Naive thymus-derived CD8-positive, alpha-beta T cell (primary cell): ENCODE data around the gene ZDHHC6. TPM values are rescaled to one million over a fixed set of nuclear protein-coding genes. Genes with fewer than 3 reads are reported as not detected.
"Not testable (repeated sequence)": the region's sequence is repeated elsewhere in the genome, so short reads cannot be mapped to it uniquely, and the experiment has no call there.

Experiments
- ATAC-seq, 2 donors: fragments of 150-1000 bp; cut with Tn5 transposase in 1 of 2; sonication (Bioruptor Pico), chemical (Tn5 transposase) in 1 of 2; 1 replicate in 1 of 2; 2 replicates in 1 of 2; pipeline ENCODE4 v1.10.0; 2021; ENCODE audit warnings: mild to moderate bottlenecking in 2 of 2, moderate library complexity in 2 of 2
- POLR2A ChIA-PET: fragments of 350-600 bp; sonication (Branson Sonifier 250); formaldehyde crosslinking; loops from one replicate; lab custom pipeline; 2021; ENCODE audit warnings: antibody characterized with exemption; lab: Charles Lee
- DNase-seq, 10 donors: peaks; one replicate each; pipeline versions ENCODE4 v3.0.0 to v3.0.0-alpha.2; 2020 to 2022
- H3K27ac Mint-ChIP-seq, 10 donors: one replicate each; pipeline ENCODE4 v1.8.0; 2020 to 2022; ENCODE audit warnings: mild to moderate bottlenecking in 10 of 10, mixed read lengths in 10 of 10, moderate library complexity in 4 of 10, inconsistent platforms in 1 of 10
- H3K27me3 Mint-ChIP-seq, 5 donors: one replicate each; pipeline ENCODE4 v1.8.0; 2021 to 2022; ENCODE audit warnings: mixed read lengths in 5 of 5
- H3K36me3 Mint-ChIP-seq, 3 donors: one replicate each; pipeline ENCODE4 v1.8.0; 2020 to 2022; ENCODE audit warnings: mixed read lengths in 3 of 3, mild to moderate bottlenecking in 2 of 3, inconsistent platforms in 1 of 3
- H3K4me1 Mint-ChIP-seq, 4 donors: one replicate each; pipeline ENCODE4 v1.8.0; 2021 to 2022; ENCODE audit warnings: mixed read lengths in 4 of 4
- H3K4me3 Mint-ChIP-seq, 10 donors: one replicate each; pipeline ENCODE4 v1.8.0; 2020 to 2022; ENCODE audit warnings: mild to moderate bottlenecking in 10 of 10, mixed read lengths in 10 of 10, moderate library complexity in 6 of 10, inconsistent platforms in 1 of 10
- H3K9me3 Mint-ChIP-seq, 9 donors: one replicate each; pipeline ENCODE4 v1.8.0; 2020 to 2022; ENCODE audit warnings: mixed read lengths in 9 of 9, mild to moderate bottlenecking in 3 of 9, inconsistent platforms in 1 of 9, moderate library complexity in 1 of 9
- polyA plus RNA-seq, 3 donors: library from polyadenylated mRNA; unstranded; fragments of 300-500 nt; fragmentation: Illumina TruSeq; gene quantifications; one replicate each; pipeline ENCODE4 v1.2.3, GENCODE V29; 2021
- total RNA-seq, 8 experiments: library from RNA in 2 of 8; stranded (reverse) in 2 of 8; gene quantifications; one replicate each; pipeline ENCODE4 v1.2.3 and lab custom pipeline; 2021 to 2026

The ZDHHC6 gene
- total and polyA plus RNA-seq, 5 experiments from 2014 or later, result 27.5 to 62.0 (median 34.8) TPM

DNA sequence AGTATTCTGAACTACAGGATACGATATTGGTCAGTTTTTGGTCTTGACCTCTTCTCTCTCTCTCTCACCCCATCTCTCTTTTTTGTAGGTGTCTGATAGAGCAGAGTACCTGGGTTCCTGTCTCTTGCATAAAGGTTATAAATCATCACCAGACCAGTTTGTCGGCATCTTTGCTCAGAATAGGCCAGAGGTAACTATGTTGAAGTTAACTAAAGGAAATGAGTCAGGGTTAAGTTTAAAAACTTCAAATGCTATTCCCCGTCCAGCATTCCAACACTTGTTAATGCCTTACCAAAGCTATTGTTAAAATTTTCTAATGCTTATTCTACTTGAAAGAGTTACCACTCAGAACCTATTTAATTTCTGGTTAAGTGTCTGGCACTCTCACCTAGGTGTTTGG lies 42.1 kb downstream of the ZDHHC6 start:
- no peaks in the 10 kb centered on the region for H3K27me3 Mint-ChIP-seq
- H3K27ac Mint-ChIP-seq, result no peak overlapping the region
- peaks cover 0 to 2% (median 0%) of the 10 kb centered on the region in 4 donors for H3K4me1 Mint-ChIP-seq
- DNase-seq (no peak), ATAC-seq (no peak)
- POLR2A ChIA-PET, result no interaction called here
- H3K9me3 Mint-ChIP-seq, result no peaks in the 10 kb centered on the region
- no peak overlapping the region for H3K4me3 Mint-ChIP-seq
- H3K36me3 Mint-ChIP-seq, result peaks cover 18 to 90% (median 48%) of the 10 kb centered on the region in 3 donors

DNA sequence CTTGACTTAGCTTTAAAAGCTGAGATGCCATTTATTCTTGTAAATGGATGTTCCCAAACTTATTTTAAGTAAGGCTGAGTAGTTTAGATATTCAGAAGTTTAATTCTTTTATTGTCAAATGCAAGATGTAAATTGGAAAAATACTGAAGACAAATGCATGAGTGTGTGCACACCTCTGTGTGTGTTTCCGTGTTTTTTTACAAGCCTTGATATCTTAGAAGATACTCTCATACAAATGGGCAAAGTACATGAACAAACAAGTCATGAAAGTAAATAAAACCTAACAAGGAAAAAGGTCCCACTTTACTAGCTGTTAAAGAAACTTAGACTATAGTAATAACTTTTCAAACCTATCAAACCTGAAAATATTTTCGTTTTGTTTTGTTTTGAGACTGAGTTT lies 43.8 kb downstream of the ZDHHC6 start:
- DNase-seq (no peak), ATAC-seq (no peak)
- Mint-ChIP-seq H3K27ac (peak overlapping the region in 2 of 10 donors; percentile 6 to 26), H3K36me3 (peaks cover 16 to 90% (median 47%) of the 10 kb centered on the region in 3 donors), H3K9me3 (no peaks in the 10 kb centered on the region), H3K4me3 (no peak overlapping the region), H3K27me3 (no peaks in the 10 kb centered on the region), H3K4me1 (peaks cover 0 to 2% (median 0%) of the 10 kb centered on the region in 4 donors)
- POLR2A ChIA-PET, result no interaction called here

DNA sequence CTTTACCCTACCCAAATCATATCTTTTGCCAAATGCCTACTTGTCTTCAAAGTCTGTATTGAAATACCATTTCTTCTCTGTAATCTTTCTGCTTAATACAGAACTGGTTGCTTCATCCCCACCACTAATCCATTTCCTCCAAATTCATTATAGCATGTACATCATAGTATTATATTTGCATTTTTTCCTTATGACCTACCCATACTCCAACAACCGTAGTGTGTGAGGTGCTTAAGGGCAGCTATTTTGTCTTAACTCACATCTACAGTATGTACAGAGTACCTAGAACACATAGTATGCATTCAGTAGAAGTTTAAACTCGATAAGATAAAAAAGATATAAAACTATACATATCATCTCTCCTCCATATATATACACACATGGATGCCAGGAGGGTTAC lies 49.1 kb downstream of the ZDHHC6 start:
- H3K27me3 Mint-ChIP-seq, result no peaks in the 10 kb centered on the region
- H3K36me3 Mint-ChIP-seq, result peaks cover 6 to 45% (median 14%) of the 10 kb centered on the region in 3 donors
- ATAC-seq, result no peak
- no peak overlapping the region for H3K4me3 Mint-ChIP-seq
- POLR2A ChIA-PET, result no interaction called here
- DNase-seq, result no peak
- peaks cover 0 to 12% (median 9%) of the 10 kb centered on the region in 4 donors for H3K4me1 Mint-ChIP-seq
- no peak overlapping the region for H3K27ac Mint-ChIP-seq
- no peaks in the 10 kb centered on the region for H3K9me3 Mint-ChIP-seq

DNA sequence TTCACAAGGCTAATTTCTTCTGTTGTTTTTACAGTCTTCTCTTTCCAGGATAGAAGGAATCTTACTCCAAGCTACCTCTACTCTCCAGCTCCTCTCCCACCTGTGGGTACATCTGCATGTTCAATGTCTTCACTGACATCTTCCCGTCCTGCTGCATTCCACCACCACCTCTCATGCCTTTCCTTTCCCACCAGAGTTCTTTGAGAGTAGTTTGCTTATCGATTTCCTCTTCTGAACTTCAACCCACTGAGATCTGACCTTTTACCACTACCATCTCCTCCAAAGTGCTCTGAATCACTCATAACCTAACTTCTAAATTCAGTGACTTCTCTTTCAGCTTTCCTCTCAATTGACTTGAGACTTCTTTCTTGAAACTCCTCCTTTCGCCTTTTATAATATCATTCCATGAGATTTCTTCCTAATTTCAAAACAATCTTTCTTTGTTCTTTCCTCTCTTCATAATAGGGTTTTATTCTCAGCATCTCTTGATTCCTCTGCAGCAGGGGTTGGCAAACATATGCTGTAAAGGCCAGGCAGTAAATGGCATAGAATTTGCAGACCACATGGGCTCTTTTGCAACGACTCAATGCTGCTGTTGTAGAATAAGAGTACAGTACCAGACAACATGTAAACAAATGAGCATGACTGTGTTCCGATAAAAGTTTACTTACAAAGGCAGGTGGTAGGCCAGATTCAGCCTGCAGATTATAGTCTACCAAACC lies 50.7 kb downstream of the ZDHHC6 start:
- H3K27me3 Mint-ChIP-seq, result no peaks in the 10 kb centered on the region
- POLR2A ChIA-PET, result no interaction called here
- H3K27ac Mint-ChIP-seq, result no peak overlapping the region
- H3K4me3 Mint-ChIP-seq, result no peak overlapping the region
- ATAC-seq (no peak), DNase-seq (no peak)
- H3K9me3 Mint-ChIP-seq, result no peaks in the 10 kb centered on the region
- peaks cover 0 to 18% (median 12%) of the 10 kb centered on the region in 4 donors for H3K4me1 Mint-ChIP-seq
- H3K36me3 Mint-ChIP-seq, result peaks cover 4 to 30% (median 13%) of the 10 kb centered on the region in 3 donors

DNA sequence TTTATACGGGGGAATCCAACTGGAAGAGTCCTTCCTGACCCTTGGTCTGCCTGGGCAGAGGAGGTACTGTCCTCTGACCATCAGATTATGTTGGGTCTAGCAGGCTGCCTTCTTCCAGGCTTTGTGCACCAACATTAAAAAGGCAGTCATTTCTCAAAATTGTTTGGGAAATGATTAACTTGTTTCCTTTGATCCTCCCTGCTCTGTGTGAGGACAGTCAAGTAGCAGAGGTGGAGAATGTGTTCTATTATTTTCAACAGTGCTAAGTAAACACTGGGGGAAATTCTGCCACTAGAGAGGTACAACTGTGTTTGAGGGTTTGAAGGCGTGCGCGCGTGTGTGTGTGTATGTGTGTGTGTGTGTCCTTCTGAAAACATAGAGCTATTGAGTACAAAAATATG lies 52.2 kb downstream of the ZDHHC6 start:
- no peak for DNase-seq
- H3K4me1 Mint-ChIP-seq, result peaks cover 10 to 29% (median 18%) of the 10 kb centered on the region in 4 donors
- no peak for ATAC-seq
- no peaks in the 10 kb centered on the region for H3K27me3 Mint-ChIP-seq
- H3K36me3 Mint-ChIP-seq, result peaks cover under 1 to 18% (median 7%) of the 10 kb centered on the region in 3 donors
- POLR2A ChIA-PET, result interaction anchor here (1.0 kb wide), 1 partner anchor 52 kb away, joined by 4 read pairs; the partner anchor contains the start of genes VTI1A and ZDHHC6
- H3K27ac Mint-ChIP-seq, result peak overlapping the region in 3 of 10 donors; percentile 21 to 48 (median 45)
- no peak overlapping the region for H3K4me3 Mint-ChIP-seq
- H3K9me3 Mint-ChIP-seq, result no peaks in the 10 kb centered on the region

DNA sequence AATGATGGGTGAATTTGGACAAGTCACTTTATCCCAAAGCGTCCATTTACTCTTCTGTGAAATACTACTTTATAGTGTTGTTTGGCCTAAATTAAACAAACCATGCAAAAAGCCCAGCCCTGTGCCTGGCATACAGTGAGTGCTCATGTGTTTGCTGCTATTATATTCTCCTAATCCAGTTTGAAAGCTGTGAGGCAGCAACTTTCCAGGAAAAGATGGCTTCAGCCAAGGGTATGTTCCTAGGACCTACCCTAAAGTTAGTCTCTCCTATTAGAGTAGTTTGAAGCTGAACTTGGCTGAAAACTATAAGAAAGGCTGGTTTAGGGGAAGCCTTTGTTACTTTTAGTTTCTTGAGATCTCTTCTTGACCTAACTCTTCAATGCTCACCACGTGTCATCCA lies 52.9 kb downstream of the ZDHHC6 start:
- peaks cover 15 to 35% (median 25%) of the 10 kb centered on the region in 4 donors for H3K4me1 Mint-ChIP-seq
- ATAC-seq (no peak), DNase-seq (no peak)
- peak overlapping the region in 4 of 10 donors; percentile 16 to 48 (median 33) for H3K27ac Mint-ChIP-seq
- no peak overlapping the region for H3K4me3 Mint-ChIP-seq
- H3K36me3 Mint-ChIP-seq, result peaks cover 0 to 15% (median 6%) of the 10 kb centered on the region in 3 donors
- no peaks in the 10 kb centered on the region for H3K27me3 Mint-ChIP-seq
- POLR2A ChIA-PET, result interaction anchor here (1.0 kb wide), 1 partner anchor 53 kb away, joined by 4 read pairs; the partner anchor contains the start of genes VTI1A and ZDHHC6
- no peaks in the 10 kb centered on the region for H3K9me3 Mint-ChIP-seq

DNA sequence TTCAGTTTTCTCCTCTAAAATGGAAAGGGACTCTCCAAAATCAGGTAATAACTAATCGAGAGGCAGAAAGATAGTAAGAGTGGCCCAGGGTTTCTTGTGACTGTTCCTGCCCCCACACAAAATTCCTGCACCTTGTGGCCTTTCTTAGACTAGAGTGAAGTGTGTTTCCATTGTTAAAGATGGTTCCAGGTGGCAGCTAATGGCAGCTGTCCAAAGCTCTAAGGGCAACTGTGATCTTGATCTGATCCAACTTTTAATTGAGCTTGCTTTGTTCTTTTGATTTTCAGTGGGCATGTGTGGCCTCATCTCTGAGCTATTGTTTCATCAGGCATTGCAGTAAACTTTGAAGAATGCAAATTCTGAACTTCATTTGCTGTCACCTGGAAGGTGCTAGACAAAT lies 53.4 kb downstream of the ZDHHC6 start:
- DNase-seq, result no peak
- POLR2A ChIA-PET, result no interaction called here
- Mint-ChIP-seq H3K4me1 (peaks cover 20 to 40% (median 30%) of the 10 kb centered on the region in 4 donors), H3K27ac (peak overlapping the region in 2 of 10 donors; percentile 11 to 47), H3K9me3 (no peaks in the 10 kb centered on the region), H3K36me3 (peaks cover 0 to 13% (median 1%) of the 10 kb centered on the region in 3 donors), H3K27me3 (no peaks in the 10 kb centered on the region), H3K4me3 (no peak overlapping the region)
- no peak for ATAC-seq

DNA sequence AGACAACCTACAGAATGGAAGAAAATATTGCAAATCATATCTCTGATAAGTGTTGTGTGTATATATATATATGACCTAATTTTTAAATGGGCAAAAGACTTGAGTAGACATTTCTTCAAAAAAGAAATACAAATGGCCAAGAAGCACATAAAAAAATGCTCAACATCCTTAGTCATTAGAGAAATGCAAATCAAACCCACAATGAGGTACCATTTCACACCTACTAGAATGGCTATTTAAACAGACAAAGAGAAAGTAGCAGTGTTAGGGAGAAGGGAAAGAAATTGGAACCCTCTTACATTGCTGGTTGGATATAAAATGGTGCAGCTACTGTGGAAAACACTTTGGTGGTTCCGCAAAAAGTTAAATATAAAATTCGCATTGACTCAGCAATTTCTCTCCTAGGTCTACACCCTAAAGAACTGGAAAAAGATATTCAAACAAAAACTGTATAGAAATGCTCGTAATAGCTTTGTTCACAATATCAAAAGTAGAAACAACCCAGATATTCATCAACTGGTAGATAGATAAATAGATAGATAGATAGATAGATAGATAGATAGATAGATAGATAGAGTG lies 56.5 kb downstream of the ZDHHC6 start:
- Mint-ChIP-seq H3K4me1 (peaks cover 25 to 63% (median 54%) of the 10 kb centered on the region in 4 donors), H3K27me3 (no peaks in the 10 kb centered on the region), H3K4me3 (no peak overlapping the region), H3K27ac (peak overlapping the region in 4 of 10 donors; percentile 4 to 74 (median 36)), H3K36me3 (peaks cover 0 to 12% (median 0%) of the 10 kb centered on the region in 3 donors), H3K9me3 (no peaks in the 10 kb centered on the region)
- no peak for DNase-seq
- POLR2A ChIA-PET, result no interaction called here
- ATAC-seq, result no peak

DNA sequence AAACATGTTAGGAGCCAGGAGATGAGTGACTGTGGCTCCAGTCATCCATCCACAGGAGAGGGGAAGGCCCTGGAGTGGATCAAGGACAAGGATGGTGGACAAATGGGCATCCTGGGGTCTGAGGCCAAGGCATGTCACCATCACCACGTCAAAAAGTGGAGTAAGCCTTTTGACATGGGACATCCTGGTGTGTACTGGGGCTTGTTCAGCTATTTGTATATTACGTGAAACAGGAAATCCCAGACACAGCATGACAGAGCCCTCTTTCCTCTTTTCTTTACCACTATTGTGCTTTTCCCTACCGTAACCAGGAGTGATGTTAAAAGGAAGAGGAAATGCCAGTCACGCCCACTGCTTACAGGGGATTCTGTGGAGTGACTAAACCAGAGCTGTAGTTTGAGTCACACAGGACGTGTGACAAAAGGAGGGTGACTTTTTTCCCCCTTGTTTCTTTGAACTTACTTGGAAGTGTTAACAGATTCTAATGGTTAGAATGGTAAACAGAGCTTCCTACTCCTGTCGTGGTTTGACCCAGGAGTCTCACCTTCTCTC lies 57.4 kb downstream of the ZDHHC6 start:
- ATAC-seq, result peak; percentile 23 to 74

DNA sequence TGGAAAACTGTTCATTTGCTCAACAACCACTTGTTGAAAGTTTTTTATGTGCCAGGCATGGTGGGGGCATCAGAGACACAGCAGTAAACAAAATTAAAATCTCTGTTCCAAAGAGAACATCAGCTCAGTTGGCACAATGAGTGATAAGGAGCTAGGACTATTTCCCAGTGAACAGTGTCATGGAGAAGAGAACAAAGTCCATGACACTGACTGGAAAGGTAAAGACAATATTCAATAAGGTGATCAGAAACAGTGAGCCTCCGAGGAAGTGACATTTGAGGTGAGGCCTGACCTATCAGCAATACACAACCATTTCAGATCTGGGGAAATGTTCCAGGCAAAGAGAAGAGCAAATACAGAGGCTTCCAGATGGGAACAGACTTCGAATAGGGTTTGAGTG lies 58.2 kb downstream of the ZDHHC6 start:
- ATAC-seq (no peak), DNase-seq (no peak)
- H3K27ac Mint-ChIP-seq, result peak overlapping the region in 9 of 10 donors; percentile 0 to 87 (median 75)
- peaks cover 0 to 14% (median 0%) of the 10 kb centered on the region in 3 donors for H3K36me3 Mint-ChIP-seq
- no peaks in the 10 kb centered on the region for H3K9me3 Mint-ChIP-seq
- POLR2A ChIA-PET, result interaction anchor here (5.7 kb wide), 1 partner anchor 13 kb away, joined by 37 read pairs; the partner anchor contains the start of gene ACSL5
- peaks cover 32 to 72% (median 66%) of the 10 kb centered on the region in 4 donors for H3K4me1 Mint-ChIP-seq
- no peaks in the 10 kb centered on the region for H3K27me3 Mint-ChIP-seq
- no peak overlapping the region for H3K4me3 Mint-ChIP-seq

More for the DNA sequence above, 57.4 kb downstream of the ZDHHC6 start:
- Mint-ChIP-seq H3K36me3 (peaks cover 0 to 12% (median 0%) of the 10 kb centered on the region in 3 donors), H3K4me3 (peak overlapping the region in 8 of 10 donors; percentile 29 to 53 (median 46)), H3K27ac (peak overlapping the region; percentile 16 to 87 (median 74)), H3K9me3 (no peaks in the 10 kb centered on the region), H3K27me3 (no peaks in the 10 kb centered on the region), H3K4me1 (peaks cover 30 to 72% (median 62%) of the 10 kb centered on the region in 4 donors)
- POLR2A ChIA-PET, result interaction anchor here (0.6 to 5.7 kb wide), 2 partner anchors 14 to 40 kb away, joined by 4 to 37 read pairs; partner anchors contain the start of gene ACSL5
- DNase-seq, result peak in 6 of 10 donors; percentile 10 to 48 (median 38)

DNA sequence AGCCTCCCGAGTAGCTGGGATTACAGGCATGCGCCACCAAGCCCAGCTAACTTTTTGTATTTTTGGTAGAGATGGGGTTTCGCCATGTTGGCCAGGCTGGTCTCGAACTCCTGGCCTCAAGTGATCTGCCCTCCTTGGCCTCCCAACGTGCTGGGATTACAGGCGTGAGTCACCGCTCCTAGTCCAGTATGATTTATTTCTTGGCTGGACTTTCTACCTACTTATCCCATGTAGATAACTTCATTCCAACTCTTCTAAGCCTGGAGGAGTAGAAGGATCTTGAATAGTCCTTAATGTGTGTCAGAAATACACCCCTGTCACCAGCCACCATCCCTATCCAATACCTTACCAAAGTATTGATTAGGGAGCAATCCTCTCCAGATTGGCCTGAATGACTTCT lies 58.7 kb downstream of the ZDHHC6 start:
- DNase-seq, ATAC-seq, H3K4me3 Mint-ChIP-seq, H3K9me3 Mint-ChIP-seq, H3K27me3 Mint-ChIP-seq: not testable (repeated sequence)
- peaks cover 28 to 71% (median 68%) of the 10 kb centered on the region in 4 donors for H3K4me1 Mint-ChIP-seq
- peak overlapping the region in 8 of 10 donors; percentile 59 to 87 (median 75) for H3K27ac Mint-ChIP-seq
- H3K36me3 Mint-ChIP-seq, result peaks cover 0 to 18% (median 0%) of the 10 kb centered on the region in 3 donors
- POLR2A ChIA-PET, result interaction anchor here (5.7 kb wide), 1 partner anchor 13 kb away, joined by 37 read pairs; the partner anchor contains the start of gene ACSL5

DNA sequence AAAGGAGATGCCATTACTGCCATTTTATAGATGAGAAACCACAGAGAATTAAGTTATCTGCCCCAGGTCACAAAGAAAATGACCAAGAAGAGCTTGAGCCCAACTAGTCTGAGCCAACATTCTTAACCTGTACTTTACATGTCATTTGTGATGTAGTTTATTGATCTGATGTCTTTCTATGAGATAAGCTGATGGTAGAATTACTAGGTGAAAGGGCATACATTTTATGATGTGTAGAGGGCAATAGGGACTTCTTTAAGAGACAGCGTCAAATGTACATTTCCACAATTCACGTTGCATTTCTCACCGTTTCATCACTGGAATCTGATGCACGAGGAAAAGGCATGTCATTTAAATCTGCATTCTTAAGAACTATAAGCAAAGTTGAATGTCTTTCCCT lies 61.5 kb downstream of the ZDHHC6 start:
- peaks cover 0 to 44% (median 18%) of the 10 kb centered on the region in 3 donors for H3K36me3 Mint-ChIP-seq
- DNase-seq (no peak), ATAC-seq (no peak)
- H3K27ac Mint-ChIP-seq, result peak overlapping the region in 3 of 10 donors; percentile 36 to 47 (median 38)
- H3K9me3 Mint-ChIP-seq, result no peaks in the 10 kb centered on the region
- peaks cover 40 to 84% (median 78%) of the 10 kb centered on the region in 4 donors for H3K4me1 Mint-ChIP-seq
- H3K4me3 Mint-ChIP-seq, result no peak overlapping the region
- H3K27me3 Mint-ChIP-seq, result no peaks in the 10 kb centered on the region
- POLR2A ChIA-PET, result interaction anchor here (1.5 to 5.7 kb wide), 2 partner anchors 10 to 62 kb away, joined by 6 to 37 read pairs; partner anchors contain the start of genes ACSL5, VTI1A and ZDHHC6
